K562 (cell line): ENCODE data around the gene CAPZB. TPM values are rescaled to one million over a fixed set of nuclear protein-coding genes. Genes with fewer than 3 reads are reported as not detected.

ENCODE experiments used
- BRD9 ChIP-seq: fragments of 450-650 bp; IDR thresholded peaks from 2 replicates; pipeline ENCODE4 v1.6.1; 2018; ENCODE audit warnings: low read depth; ENCODE audit not compliant: partially characterized antibody
- FOXK2 ChIP-seq, 2 experiments: fragments of 450-650 bp; IDR thresholded peaks in 1 of 2; conservative IDR thresholded peaks in 1 of 2; 2 replicates each; pipeline ENCODE4 v1.6.1; 2016; ENCODE audit warnings: low read depth in 2 of 2, mild to moderate bottlenecking in 1 of 2
- KLF10 ChIP-seq: fragments of 250-450 bp; sonication (Bioruptor Pico); IDR thresholded peaks from 2 replicates; pipeline ENCODE4 v1.6.1; 2021; ENCODE audit warnings: matching md5 sums
- RUNX1 ChIP-seq: sonication (generic); IDR thresholded peaks from 2 replicates; pipeline ENCODE4 v1.6.1; 2016; ENCODE audit warnings: antibody characterized with exemption, low read depth
- STAT5A ChIP-seq: IDR thresholded peaks from 2 replicates; pipeline ENCODE4 v1.6.1; 2012; ENCODE audit warnings: low read length, inconsistent platforms, borderline replicate concordance
- U2AF1 ChIP-seq: fragments of 200-400 bp; formaldehyde crosslinking; optimal IDR thresholded peaks from 2 replicates; pipeline ENCODE3; 2017; ENCODE audit warnings: mild to moderate bottlenecking, low read depth, low read length, moderate library complexity
- polyA plus RNA-seq, 8 experiments: library from polyadenylated mRNA; depleted of rRNA in 4 of 8; stranded (reverse) in 5 of 8; unstranded in 3 of 8; fragments of >200 nt; fragmentation: Nextera tagmentation in 2 of 8; fragmentation: Illumina TruSeq in 1 of 8; extraction: Ambion mirVana in 2 of 8; extraction: Trizol in 1 of 8; gene quantifications; 2 replicates each; pipeline versions ENCODE4 v1.2.1 to v1.2.3, GENCODE V29; 2011 to 2014; ENCODE audit warnings: inconsistent platforms in 1 of 8, missing spikeins in 1 of 8
- total RNA-seq, 7 experiments: library from RNA; depleted of rRNA in 6 of 7; stranded (reverse); fragments of >200 nt in 6 of 7; fragmentation: Illumina TruSeq in 2 of 7; extraction: Trizol in 2 of 7; gene quantifications; 2 replicates each; pipeline versions ENCODE4 v1.2.1 to v1.2.3, GENCODE V29; 2011 to 2021; ENCODE audit warnings: low replicate concordance in 1 of 7
- TF ChIP-seq, protein P1 (sequence below): fragments of 450-650 bp; formaldehyde crosslinking; IDR thresholded peaks from 2 replicates; pipeline ENCODE4 v1.4.0; 2020; ENCODE audit warnings: mild to moderate bottlenecking, moderate library complexity
- TF ChIP-seq, protein P2 (sequence below): fragments of 450-650 bp; IDR thresholded peaks from 2 replicates; pipeline ENCODE4 v1.7.1; 2018; ENCODE audit warnings: mild to moderate bottlenecking, low read depth; ENCODE audit not compliant: partially characterized antibody
- TF ChIP-seq, protein P3 (sequence below): sonication (generic); formaldehyde crosslinking; IDR thresholded peaks from 2 replicates; pipeline ENCODE4 v1.8.0; 2022; ENCODE audit warnings: mild to moderate bottlenecking, missing genetic modification reagents

Gene CAPZB
- total and polyA plus RNA-seq, 9 of the 15 experiments (the other 6 are each of a cell fraction or from before 2014, with no cell fraction given): 57.6 to 297 (median 125) TPM

DNA sequence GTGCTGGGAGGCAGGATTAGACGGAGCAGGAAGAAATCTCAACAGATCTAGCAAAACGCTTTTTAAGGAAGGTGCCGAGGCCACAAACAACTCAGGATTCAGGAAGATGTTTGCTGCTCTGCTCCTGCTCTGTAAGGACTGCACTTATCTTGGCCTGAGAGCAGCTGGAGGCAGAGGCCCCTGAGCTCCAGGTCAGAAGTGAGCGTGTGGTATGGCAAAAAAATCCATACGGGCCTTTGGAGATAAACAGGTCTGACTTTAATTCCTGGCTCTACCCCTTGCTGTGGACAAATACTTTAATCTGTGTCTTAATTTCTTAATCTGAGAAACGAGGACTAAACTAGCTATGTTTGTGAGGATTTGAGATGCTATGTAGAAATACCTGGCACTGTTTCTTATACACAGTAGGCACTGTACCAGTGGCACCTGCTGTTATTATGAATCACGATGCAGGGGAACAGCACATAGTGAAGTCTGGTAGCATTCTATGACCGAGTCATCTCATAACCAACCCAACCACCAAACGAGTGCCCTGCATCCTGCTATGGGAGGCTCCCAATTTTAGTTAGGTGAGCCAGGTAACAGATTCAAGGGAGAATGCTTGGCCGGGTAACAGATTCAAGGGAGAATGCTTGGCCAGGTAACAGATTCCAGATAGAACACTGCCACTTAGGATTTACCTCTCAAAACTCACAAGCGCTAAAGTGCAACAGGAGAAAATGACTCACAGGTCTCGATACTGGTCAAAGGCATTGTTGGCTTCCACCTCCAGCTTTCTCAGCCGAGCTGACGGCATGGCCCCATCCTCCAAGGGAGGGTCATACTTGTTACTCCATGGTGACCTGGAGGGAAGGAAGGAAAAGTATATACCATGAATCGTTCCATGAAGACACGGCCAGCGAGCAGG lies 107.3 kb downstream of the CAPZB start (continued):
- TF ChIP-seq, protein P1, sequence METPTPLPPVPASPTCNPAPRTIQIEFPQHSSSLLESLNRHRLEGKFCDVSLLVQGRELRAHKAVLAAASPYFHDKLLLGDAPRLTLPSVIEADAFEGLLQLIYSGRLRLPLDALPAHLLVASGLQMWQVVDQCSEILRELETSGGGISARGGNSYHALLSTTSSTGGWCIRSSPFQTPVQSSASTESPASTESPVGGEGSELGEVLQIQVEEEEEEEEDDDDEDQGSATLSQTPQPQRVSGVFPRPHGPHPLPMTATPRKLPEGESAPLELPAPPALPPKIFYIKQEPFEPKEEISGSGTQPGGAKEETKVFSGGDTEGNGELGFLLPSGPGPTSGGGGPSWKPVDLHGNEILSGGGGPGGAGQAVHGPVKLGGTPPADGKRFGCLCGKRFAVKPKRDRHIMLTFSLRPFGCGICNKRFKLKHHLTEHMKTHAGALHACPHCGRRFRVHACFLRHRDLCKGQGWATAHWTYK (CRISPR knock-in tag): no peak
- TF ChIP-seq KLF10 (CRISPR knock-in tag) (no peak), U2AF1 (no peak), BRD9 (no peak), RUNX1 (no peak), FOXK2 (conservative IDR thresholded peaks at IDR 0.05 in 1 of 2, IDR thresholded peaks at IDR 0.05 in 1 of 2; ENCODE audit: low read depth in 2 of 2) (no peak), STAT5A (no peak)
- TF ChIP-seq, protein P2, sequence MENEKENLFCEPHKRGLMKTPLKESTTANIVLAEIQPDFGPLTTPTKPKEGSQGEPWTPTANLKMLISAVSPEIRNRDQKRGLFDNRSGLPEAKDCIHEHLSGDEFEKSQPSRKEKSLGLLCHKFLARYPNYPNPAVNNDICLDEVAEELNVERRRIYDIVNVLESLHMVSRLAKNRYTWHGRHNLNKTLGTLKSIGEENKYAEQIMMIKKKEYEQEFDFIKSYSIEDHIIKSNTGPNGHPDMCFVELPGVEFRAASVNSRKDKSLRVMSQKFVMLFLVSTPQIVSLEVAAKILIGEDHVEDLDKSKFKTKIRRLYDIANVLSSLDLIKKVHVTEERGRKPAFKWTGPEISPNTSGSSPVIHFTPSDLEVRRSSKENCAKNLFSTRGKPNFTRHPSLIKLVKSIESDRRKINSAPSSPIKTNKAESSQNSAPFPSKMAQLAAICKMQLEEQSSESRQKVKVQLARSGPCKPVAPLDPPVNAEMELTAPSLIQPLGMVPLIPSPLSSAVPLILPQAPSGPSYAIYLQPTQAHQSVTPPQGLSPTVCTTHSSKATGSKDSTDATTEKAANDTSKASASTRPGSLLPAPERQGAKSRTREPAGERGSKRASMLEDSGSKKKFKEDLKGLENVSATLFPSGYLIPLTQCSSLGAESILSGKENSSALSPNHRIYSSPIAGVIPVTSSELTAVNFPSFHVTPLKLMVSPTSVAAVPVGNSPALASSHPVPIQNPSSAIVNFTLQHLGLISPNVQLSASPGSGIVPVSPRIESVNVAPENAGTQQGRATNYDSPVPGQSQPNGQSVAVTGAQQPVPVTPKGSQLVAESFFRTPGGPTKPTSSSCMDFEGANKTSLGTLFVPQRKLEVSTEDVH: no peak
- TF ChIP-seq, protein P3, sequence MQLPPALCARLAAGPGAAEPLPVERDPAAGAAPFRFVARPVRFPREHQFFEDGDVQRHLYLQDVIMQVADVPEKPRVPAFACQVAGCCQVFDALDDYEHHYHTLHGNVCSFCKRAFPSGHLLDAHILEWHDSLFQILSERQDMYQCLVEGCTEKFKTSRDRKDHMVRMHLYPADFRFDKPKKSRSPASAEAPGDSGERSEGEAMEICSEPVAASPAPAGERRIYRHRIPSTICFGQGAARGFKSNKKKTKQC (CRISPR knock-in tag): no peak
